ELR (cell line): Measurements from ENCODE around the gene PCSK2.
"Not testable (repeated sequence)": the region's sequence is repeated elsewhere in the genome, so short reads cannot be mapped to it uniquely, and the experiment has no call there.

ENCODE experiments used
- DNase-seq: peaks from one replicate; pipeline ENCODE4 v3.0.0-alpha.2; 2015; ENCODE audit warnings: low read depth

The PCSK2 gene

GRCh38 chr20:17226410-17227218 is at the start of gene PCSK2:
Gene PCSK2 (plus strand): TSS chr20:17227040. CDS start chr20:17227306, 266 bp downstream.
- DNase-seq = peak; percentile 1

GRCh38 chr20:17177341-17177740 is 49.5 kb upstream of the PCSK2 start:
- no peak for DNase-seq

GRCh38 chr20:17179840-17180239 is 47.0 kb upstream of the PCSK2 start:
- DNase-seq = no peak

GRCh38 chr20:17189976-17190695 is 36.7 kb upstream of the PCSK2 start:
- no peak for DNase-seq

GRCh38 chr20:17197041-17197440 is 29.8 kb upstream of the PCSK2 start:
- no peak for DNase-seq

GRCh38 chr20:17202030-17202429 is 24.8 kb upstream of the PCSK2 start:
- DNase-seq = no peak

GRCh38 chr20:17202673-17203072 is 24.2 kb upstream of the PCSK2 start:
- no peak for DNase-seq

GRCh38 chr20:17205084-17205813 is 21.6 kb upstream of the PCSK2 start:
- no peak for DNase-seq

- no peak for DNase-seq
These were observed 16.5 kb upstream of the PCSK2 start for GRCh38 chr20:17210387-17210786.

- peak; percentile 1 for DNase-seq
These were observed 15.9 kb upstream of the PCSK2 start for GRCh38 chr20:17210983-17211382.

- DNase-seq = no peak
These were observed 11.7 kb upstream of the PCSK2 start for GRCh38 chr20:17215167-17215566.

GRCh38 chr20:17219856-17220255 is 7.0 kb upstream of the PCSK2 start:
- not testable (repeated sequence) for DNase-seq

GRCh38 chr20:17223553-17223952 is 3.3 kb upstream of the PCSK2 start:
- no peak for DNase-seq

GRCh38 chr20:17225851-17226409 is 910 bp upstream of the PCSK2 start:
- DNase-seq = no peak

- DNase-seq = no peak
These were observed 357 bp downstream of the PCSK2 start for GRCh38 chr20:17227219-17227575.

GRCh38 chr20:17227669-17228623 is 1.1 kb downstream of the PCSK2 start:
- DNase-seq = no peak

- DNase-seq = no peak
These were observed 1.8 kb downstream of the PCSK2 start for GRCh38 chr20:17228624-17229061.

GRCh38 chr20:17229256-17229655 is 2.4 kb downstream of the PCSK2 start:
- no peak for DNase-seq

GRCh38 chr20:17233626-17234025 is 6.8 kb downstream of the PCSK2 start:
- no peak for DNase-seq

- no peak for DNase-seq
These were observed 9.9 kb downstream of the PCSK2 start for GRCh38 chr20:17236766-17237165.

GRCh38 chr20:17248224-17248623 is 21.4 kb downstream of the PCSK2 start:
- no peak for DNase-seq
